ENCODE results near the gene AARS1. TPM values are rescaled to one million over a fixed set of nuclear protein-coding genes. Genes with fewer than 3 reads are reported as not detected.
"Not testable (repeated sequence)": the region's sequence is repeated elsewhere in the genome, so short reads cannot be mapped to it uniquely, and the experiment has no call there.

The AARS1 gene
- polyA plus RNA-seq, 4 donors: 21.7 to 56.8 (median 45.4) TPM

- not testable (repeated sequence) for H3K27ac ChIP-seq (ENCODE audit: low read depth in 1 of 3, low read length in 2 of 3); H3K9me3 ChIP-seq (ENCODE audit: control insufficient read depth in 2 of 2, insufficient read depth in 1 of 2, low read depth in 1 of 2, low read length in 1 of 2); DNase-seq; H3K27me3 ChIP-seq (ENCODE audit: control insufficient read depth in 3 of 3, insufficient read depth in 3 of 3, low read length in 3 of 3); FAIRE-seq; H3K4me3 ChIP-seq (ENCODE audit: low read depth in 1 of 3, low read length in 3 of 3)
- Histone ChIP-seq H3K4me1 (ENCODE audit: control insufficient read depth in 3 of 3, insufficient read depth in 2 of 3, low read depth in 1 of 3, low read length in 2 of 3) (peaks cover 0 to 11% (median 0%) of the 10 kb centered on the region in 3 donors), H3K36me3 (ENCODE audit: control insufficient read depth in 3 of 3, insufficient read depth in 2 of 3, low read depth in 1 of 3, low read length in 3 of 3) (peaks cover 29 to 92% (median 55%) of the 10 kb centered on the region in 3 donors)
- WGBS, 3 donors: 67 to 87% (median 84%) methylated on average over 4 to 5 of the region's 6 CpGs
These were observed 29.4 kb downstream of the AARS1 start for GRCh38 chr16:70259903-70260302.

- Histone ChIP-seq H3K9me3 (ENCODE audit: control insufficient read depth in 2 of 2, insufficient read depth in 1 of 2, low read depth in 1 of 2, low read length in 1 of 2) (no peaks in the 10 kb centered on the region), H3K36me3 (ENCODE audit: control insufficient read depth in 3 of 3, insufficient read depth in 2 of 3, low read depth in 1 of 3, low read length in 3 of 3) (peaks cover 31 to 92% (median 54%) of the 10 kb centered on the region in 3 donors), H3K4me3 (ENCODE audit: low read depth in 1 of 3, low read length in 3 of 3) (no peak overlapping the region), H3K27ac (ENCODE audit: low read depth in 1 of 3, low read length in 2 of 3) (no peak overlapping the region), H3K27me3 (ENCODE audit: control insufficient read depth in 3 of 3, insufficient read depth in 3 of 3, low read length in 3 of 3) (no peaks in the 10 kb centered on the region), H3K4me1 (ENCODE audit: control insufficient read depth in 3 of 3, insufficient read depth in 2 of 3, low read depth in 1 of 3, low read length in 2 of 3) (peaks cover 0 to 13% (median 0%) of the 10 kb centered on the region in 3 donors)
- DNase-seq (no peak), FAIRE-seq (no peak)
- 95 to 98% (median 97%) methylated on average over 10 of the region's 10 CpGs for WGBS, 3 donors
These were observed 30.4 kb downstream of the AARS1 start for GRCh38 chr16:70258946-70259345.

GRCh38 chr16:70258065-70258464 lies 31.2 kb downstream of the AARS1 start:
- 95 to 97% (median 97%) methylated on average over 14 of the region's 14 CpGs for WGBS, 3 donors
- FAIRE-seq (no peak), DNase-seq (no peak)
- peaks cover 28 to 92% (median 54%) of the 10 kb centered on the region in 3 donors for H3K36me3 ChIP-seq (ENCODE audit: control insufficient read depth in 3 of 3, insufficient read depth in 2 of 3, low read depth in 1 of 3, low read length in 3 of 3)
- no peak overlapping the region for H3K27ac ChIP-seq (ENCODE audit: low read depth in 1 of 3, low read length in 2 of 3)
- H3K9me3 ChIP-seq (ENCODE audit: control insufficient read depth in 2 of 2, insufficient read depth in 1 of 2, low read depth in 1 of 2, low read length in 1 of 2): no peaks in the 10 kb centered on the region
- H3K4me3 ChIP-seq (ENCODE audit: low read depth in 1 of 3, low read length in 3 of 3): no peak overlapping the region
- H3K27me3 ChIP-seq (ENCODE audit: control insufficient read depth in 3 of 3, insufficient read depth in 3 of 3, low read length in 3 of 3): no peaks in the 10 kb centered on the region
- peaks cover 0 to 13% (median 0%) of the 10 kb centered on the region in 3 donors for H3K4me1 ChIP-seq (ENCODE audit: control insufficient read depth in 3 of 3, insufficient read depth in 2 of 3, low read depth in 1 of 3, low read length in 2 of 3)

DNA sequence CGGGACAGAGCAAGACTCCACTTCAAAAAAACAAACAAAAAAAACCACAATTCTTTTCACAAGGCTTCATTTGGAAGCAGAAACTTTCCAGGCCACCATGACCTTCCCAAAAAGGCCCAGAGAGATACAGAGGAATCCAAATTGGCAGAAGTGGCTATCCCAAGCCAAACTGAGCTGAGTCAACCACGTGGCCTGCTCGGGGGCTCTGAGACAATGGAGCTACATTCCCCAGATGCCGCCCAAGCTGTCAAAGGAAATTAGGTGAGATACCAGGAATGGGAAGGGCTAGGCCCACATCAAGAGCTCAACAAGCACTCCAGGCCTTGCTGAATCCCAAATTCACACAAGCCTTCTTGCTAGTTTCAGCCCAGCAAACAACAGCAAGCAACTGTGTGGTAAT lies 31.9 kb downstream of the AARS1 start:
- FAIRE-seq: no peak
- H3K27me3 ChIP-seq (ENCODE audit: control insufficient read depth in 3 of 3, insufficient read depth in 3 of 3, low read length in 3 of 3): no peaks in the 10 kb centered on the region
- no peak for DNase-seq
- no peak overlapping the region for H3K27ac ChIP-seq (ENCODE audit: low read depth in 1 of 3, low read length in 2 of 3)
- no peaks in the 10 kb centered on the region for H3K9me3 ChIP-seq (ENCODE audit: control insufficient read depth in 2 of 2, insufficient read depth in 1 of 2, low read depth in 1 of 2, low read length in 1 of 2)
- H3K4me1 ChIP-seq (ENCODE audit: control insufficient read depth in 3 of 3, insufficient read depth in 2 of 3, low read depth in 1 of 3, low read length in 2 of 3): peaks cover 0 to 13% (median 0%) of the 10 kb centered on the region in 3 donors
- 87 to 95% (median 88%) methylated on average over 4 of the region's 4 CpGs for WGBS, 3 donors
- H3K4me3 ChIP-seq (ENCODE audit: low read depth in 1 of 3, low read length in 3 of 3): no peak overlapping the region
- H3K36me3 ChIP-seq (ENCODE audit: control insufficient read depth in 3 of 3, insufficient read depth in 2 of 3, low read depth in 1 of 3, low read length in 3 of 3): peaks cover 30 to 93% (median 53%) of the 10 kb centered on the region in 3 donors

- Histone ChIP-seq H3K4me3 (ENCODE audit: low read depth in 1 of 3, low read length in 3 of 3) (peak overlapping the region in 1 of 3 donors; percentile 13), H3K27ac (ENCODE audit: low read depth in 1 of 3, low read length in 2 of 3) (peak overlapping the region in 1 of 3 donors; percentile 83), H3K4me1 (ENCODE audit: control insufficient read depth in 3 of 3, insufficient read depth in 2 of 3, low read depth in 1 of 3, low read length in 2 of 3) (peaks cover 0 to 15% (median 0%) of the 10 kb centered on the region in 3 donors), H3K27me3 (ENCODE audit: control insufficient read depth in 3 of 3, insufficient read depth in 3 of 3, low read length in 3 of 3) (no peaks in the 10 kb centered on the region), H3K36me3 (ENCODE audit: control insufficient read depth in 3 of 3, insufficient read depth in 2 of 3, low read depth in 1 of 3, low read length in 3 of 3) (peaks cover 26 to 83% (median 44%) of the 10 kb centered on the region in 3 donors), H3K9me3 (ENCODE audit: control insufficient read depth in 2 of 2, insufficient read depth in 1 of 2, low read depth in 1 of 2, low read length in 1 of 2) (no peaks in the 10 kb centered on the region)
- FAIRE-seq (no peak), DNase-seq (peak in 1 of 2 donors; percentile 72)
- 78 to 86% (median 86%) methylated on average over 9 of the region's 9 CpGs for WGBS, 3 donors
These were observed 33.7 kb downstream of the AARS1 start for GRCh38 chr16:70255574-70255973.

GRCh38 chr16:70254965-70255286 lies 34.4 kb downstream of the AARS1 start:
- Histone ChIP-seq H3K27ac (ENCODE audit: low read depth in 1 of 3, low read length in 2 of 3) (peak overlapping the region in 1 of 3 donors; percentile 83), H3K36me3 (ENCODE audit: control insufficient read depth in 3 of 3, insufficient read depth in 2 of 3, low read depth in 1 of 3, low read length in 3 of 3) (peaks cover 21 to 77% (median 38%) of the 10 kb centered on the region in 3 donors), H3K9me3 (ENCODE audit: control insufficient read depth in 2 of 2, insufficient read depth in 1 of 2, low read depth in 1 of 2, low read length in 1 of 2) (no peaks in the 10 kb centered on the region), H3K4me3 (ENCODE audit: low read depth in 1 of 3, low read length in 3 of 3) (no peak overlapping the region), H3K4me1 (ENCODE audit: control insufficient read depth in 3 of 3, insufficient read depth in 2 of 3, low read depth in 1 of 3, low read length in 2 of 3) (peaks cover 0 to 15% (median 0%) of the 10 kb centered on the region in 3 donors), H3K27me3 (ENCODE audit: control insufficient read depth in 3 of 3, insufficient read depth in 3 of 3, low read length in 3 of 3) (no peaks in the 10 kb centered on the region)
- FAIRE-seq: no peak
- 96 to 97% (median 97%) methylated on average over 12 of the region's 12 CpGs for WGBS, 3 donors
- no peak for DNase-seq

DNA sequence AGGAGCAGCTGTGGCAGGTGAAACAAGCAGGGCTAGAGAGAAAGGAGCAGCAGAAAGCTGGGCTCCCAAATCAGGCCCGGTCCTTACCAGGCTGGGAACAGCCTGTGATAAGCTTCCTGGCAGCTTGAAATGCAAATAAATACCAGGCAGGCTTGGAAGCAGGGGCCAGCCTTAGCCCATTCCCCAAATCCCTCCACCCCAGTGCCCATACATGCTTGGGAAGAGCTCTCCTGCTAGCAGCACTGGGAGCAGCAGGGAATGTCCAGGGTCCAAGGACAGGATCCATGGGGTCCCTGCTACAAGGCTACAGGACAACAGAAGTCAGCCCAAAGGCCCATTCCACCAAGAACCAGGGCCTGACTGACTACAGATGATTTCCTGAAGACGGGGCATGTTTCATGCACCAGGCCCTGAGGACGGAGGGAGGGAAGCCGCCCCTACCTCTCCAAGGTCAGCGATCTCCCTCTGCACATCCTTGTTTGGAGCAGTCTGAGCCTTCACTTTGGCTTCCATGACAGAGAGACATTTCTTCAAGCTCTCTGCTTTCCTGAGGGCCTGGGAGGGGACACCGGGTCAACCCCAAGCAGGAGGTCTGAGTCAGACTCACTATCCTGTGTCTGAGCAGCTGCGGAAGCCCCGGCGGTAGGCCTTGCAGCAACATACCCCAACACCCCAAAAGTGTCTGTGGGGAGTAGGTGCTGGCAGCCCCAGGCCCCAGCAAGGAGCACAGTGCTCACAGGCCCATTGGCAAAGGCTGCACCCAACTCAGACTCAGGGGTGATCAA lies 34.9 kb downstream of the AARS1 start:
- H3K36me3 ChIP-seq (ENCODE audit: control insufficient read depth in 3 of 3, insufficient read depth in 2 of 3, low read depth in 1 of 3, low read length in 3 of 3): peaks cover 21 to 71% (median 36%) of the 10 kb centered on the region in 3 donors
- no peaks in the 10 kb centered on the region for H3K27me3 ChIP-seq (ENCODE audit: control insufficient read depth in 3 of 3, insufficient read depth in 3 of 3, low read length in 3 of 3)
- H3K4me1 ChIP-seq (ENCODE audit: control insufficient read depth in 3 of 3, insufficient read depth in 2 of 3, low read depth in 1 of 3, low read length in 2 of 3): peaks cover 0 to 15% (median 3%) of the 10 kb centered on the region in 3 donors
- no peak for DNase-seq
- no peak overlapping the region for H3K27ac ChIP-seq (ENCODE audit: low read depth in 1 of 3, low read length in 2 of 3)
- H3K9me3 ChIP-seq (ENCODE audit: control insufficient read depth in 2 of 2, insufficient read depth in 1 of 2, low read depth in 1 of 2, low read length in 1 of 2): no peaks in the 10 kb centered on the region
- 91 to 94% (median 94%) methylated on average over 9 of the region's 9 CpGs for WGBS, 3 donors
- H3K4me3 ChIP-seq (ENCODE audit: low read depth in 1 of 3, low read length in 3 of 3): no peak overlapping the region
- FAIRE-seq: no peak

DNA sequence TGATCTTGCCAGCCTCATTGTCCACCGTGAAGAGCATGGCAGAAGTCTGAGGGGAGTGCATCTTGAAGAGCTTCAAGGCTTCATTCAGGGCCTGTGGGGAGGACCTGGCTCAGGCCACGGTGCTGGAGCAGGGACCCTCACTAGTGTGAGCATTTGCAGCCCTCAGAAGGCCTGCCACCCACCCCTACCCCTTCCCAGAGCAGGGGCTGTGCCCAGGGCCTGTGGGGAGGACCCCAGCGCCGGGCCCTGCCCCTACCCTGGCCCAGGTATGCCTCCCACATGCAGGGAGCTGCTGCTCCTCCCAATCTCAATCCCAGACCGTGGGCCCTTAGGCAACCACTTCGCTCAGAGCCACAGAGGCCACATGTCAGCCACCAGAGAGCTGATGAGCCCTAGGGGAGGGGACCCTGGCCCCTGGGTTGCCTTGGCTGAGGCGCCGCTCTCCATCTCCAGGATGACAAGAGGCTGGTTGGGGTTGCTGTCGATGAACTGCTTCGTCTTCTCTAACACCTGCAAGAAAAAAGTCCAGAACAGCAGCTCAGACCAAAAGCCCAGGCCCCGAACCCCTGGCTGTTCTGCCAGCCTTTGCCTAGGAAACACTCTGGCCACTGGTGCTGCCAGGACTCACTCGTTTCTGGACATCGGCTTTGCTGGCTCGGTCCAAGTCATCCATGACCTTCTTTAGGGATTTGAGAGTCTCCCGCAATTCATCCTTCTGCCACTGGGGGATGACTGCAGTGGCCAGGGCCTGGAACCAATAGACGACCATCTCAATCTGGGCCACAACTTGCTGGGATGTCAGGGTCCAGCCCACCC lies 35.8 kb downstream of the AARS1 start:
- Histone ChIP-seq H3K27me3 (ENCODE audit: control insufficient read depth in 3 of 3, insufficient read depth in 3 of 3, low read length in 3 of 3) (no peaks in the 10 kb centered on the region), H3K9me3 (ENCODE audit: control insufficient read depth in 2 of 2, insufficient read depth in 1 of 2, low read depth in 1 of 2, low read length in 1 of 2) (no peaks in the 10 kb centered on the region), H3K27ac (ENCODE audit: low read depth in 1 of 3, low read length in 2 of 3) (no peak overlapping the region), H3K4me3 (ENCODE audit: low read depth in 1 of 3, low read length in 3 of 3) (no peak overlapping the region), H3K36me3 (ENCODE audit: control insufficient read depth in 3 of 3, insufficient read depth in 2 of 3, low read depth in 1 of 3, low read length in 3 of 3) (peaks cover 14 to 65% (median 29%) of the 10 kb centered on the region in 3 donors), H3K4me1 (ENCODE audit: control insufficient read depth in 3 of 3, insufficient read depth in 2 of 3, low read depth in 1 of 3, low read length in 2 of 3) (peaks cover 0 to 15% (median 5%) of the 10 kb centered on the region in 3 donors)
- FAIRE-seq (no peak), DNase-seq (peak; percentile 31 to 43)
- 83 to 87% (median 84%) methylated on average over 16 of the region's 16 CpGs for WGBS, 3 donors
